AML-193 (cell line): ENCODE data around the gene MVK.

Experiments used
- DNase-seq, 2 experiments: peaks; one replicate each; lab custom pipeline; 2025; lab: John Stamatoyannopoulos, UW

The MVK gene

GRCh38 chr12:109635717-109636116, 62.1 kb downstream of the MVK start:
- DNase-seq = no peak

GRCh38 chr12:109637348-109637747, 63.8 kb downstream of the MVK start:
- no peak for DNase-seq

- no peak for DNase-seq
Measured at GRCh38 chr12:109637996-109638395, 64.4 kb downstream of the MVK start.

- no peak for DNase-seq
Measured at GRCh38 chr12:109638735-109639134, 65.1 kb downstream of the MVK start.

GRCh38 chr12:109639151-109639872, 65.7 kb downstream of the MVK start:
- no peak for DNase-seq

- no peak for DNase-seq
Measured at GRCh38 chr12:109640961-109641360, 67.4 kb downstream of the MVK start.

GRCh38 chr12:109641422-109641821, 67.8 kb downstream of the MVK start:
- no peak for DNase-seq

- no peak for DNase-seq
Measured at GRCh38 chr12:109642506-109643132, 69.0 kb downstream of the MVK start.

GRCh38 chr12:109645194-109645593, 71.6 kb downstream of the MVK start:
- DNase-seq = no peak

- no peak for DNase-seq
Measured at GRCh38 chr12:109645708-109646107, 72.1 kb downstream of the MVK start.
